CD14-positive monocyte (primary cell): Measurements from ENCODE around the gene TADA3. TPM values are rescaled to one million over a fixed set of nuclear protein-coding genes. Genes with fewer than 3 reads are reported as not detected.

Experiments used
- DNase-seq, 3 donors: peaks; one replicate each; pipeline ENCODE4 v3.0.0-alpha.2; 2011 to 2022
- H2AFZ ChIP-seq: 2 replicates; pipeline ENCODE4 v1.6.0; 2012; ENCODE audit warnings: mild to moderate bottlenecking, low read depth, low read length, inconsistent platforms; ENCODE audit not compliant: insufficient read depth, poor library complexity, severe bottlenecking
- H3K27ac ChIP-seq, 2 donors: 1 replicate in 1 of 2; 2 replicates in 1 of 2; pipeline ENCODE4 v1.5.1; 2012 to 2013; ENCODE audit warnings: low read length in 2 of 2, control low read depth in 1 of 2, inconsistent platforms in 1 of 2, low read depth in 1 of 2, mild to moderate bottlenecking in 1 of 2
- H3K27me3 ChIP-seq, 2 donors: one replicate each; pipeline versions ENCODE4 v1.6.0 to v1.6.1; 2011 to 2013; ENCODE audit warnings: low read length in 2 of 2; ENCODE audit not compliant: control insufficient read depth in 2 of 2, insufficient read depth in 2 of 2
- H3K36me3 ChIP-seq, 2 donors: replicated peaks in 1 of 2; 1 replicate in 1 of 2; 2 replicates in 1 of 2; pipeline versions ENCODE4 v1.5.1 to v1.6.1; 2012 to 2013; ENCODE audit warnings: low read length in 2 of 2, control low read depth in 1 of 2, inconsistent platforms in 1 of 2, mild to moderate bottlenecking in 1 of 2; ENCODE audit not compliant: insufficient read depth in 2 of 2, control insufficient read depth in 1 of 2
- H3K4me1 ChIP-seq, 2 donors: 1 replicate in 1 of 2; 2 replicates in 1 of 2; pipeline versions ENCODE4 v1.5.1 to v1.6.1; 2012 to 2013; ENCODE audit warnings: low read length in 2 of 2, control low read depth in 1 of 2, inconsistent platforms in 1 of 2, mild to moderate bottlenecking in 1 of 2, moderate library complexity in 1 of 2; ENCODE audit not compliant: insufficient read depth in 2 of 2, control insufficient read depth in 1 of 2
- H3K4me2 ChIP-seq: replicated peaks from 2 replicates; pipeline ENCODE3; 2012; ENCODE audit warnings: low read length, moderate library complexity, mild to moderate bottlenecking; ENCODE audit not compliant: poor library complexity, severe bottlenecking; ENCODE audit errors: extremely low read depth
- H3K4me3 ChIP-seq, 3 experiments: fragments of 200-600 bp in 1 of 3; sonication (generic) in 1 of 3; replicated peaks in 1 of 3; 1 replicate in 2 of 3; 2 replicates in 1 of 3; pipeline ENCODE4 v1.5.1; 2011 to 2013; ENCODE audit warnings: low read length in 3 of 3, mild to moderate bottlenecking in 3 of 3, control low read depth in 2 of 3, low read depth in 2 of 3, inconsistent platforms in 1 of 3, moderate library complexity in 1 of 3
- H3K79me2 ChIP-seq: 2 replicates; pipeline ENCODE4 v1.6.0; 2012; ENCODE audit warnings: mild to moderate bottlenecking, control low read depth, inconsistent platforms, low read length, moderate library complexity; ENCODE audit not compliant: insufficient read depth
- H3K9ac ChIP-seq: 2 replicates; pipeline ENCODE4 v1.6.0; 2017; ENCODE audit warnings: low read length, mild to moderate bottlenecking; ENCODE audit not compliant: insufficient read depth, poor library complexity, severe bottlenecking
- H3K9me3 ChIP-seq, 2 donors: replicated peaks in 1 of 2; 1 replicate in 1 of 2; 2 replicates in 1 of 2; pipeline versions ENCODE4 v1.5.1 to v1.6.1; 2012 to 2013; ENCODE audit warnings: low read length in 2 of 2, control low read depth in 1 of 2; ENCODE audit not compliant: control insufficient read depth in 1 of 2, insufficient read depth in 1 of 2
- H4K20me1 ChIP-seq: 2 replicates; pipeline ENCODE4 v1.6.0; 2012; ENCODE audit warnings: mild to moderate bottlenecking, low read length, control low read depth, moderate library complexity; ENCODE audit not compliant: insufficient read depth
- H3K27ac Mint-ChIP-seq, 7 donors: one replicate each; pipeline ENCODE4 v1.8.0; 2020; ENCODE audit warnings: mild to moderate bottlenecking in 7 of 7, mixed read lengths in 7 of 7, moderate library complexity in 6 of 7, inconsistent platforms in 2 of 7
- H3K27me3 Mint-ChIP-seq, 3 donors: one replicate each; pipeline ENCODE4 v1.8.0; 2021 to 2022; ENCODE audit warnings: low read depth in 3 of 3, mild to moderate bottlenecking in 3 of 3, mixed read lengths in 3 of 3, moderate library complexity in 3 of 3, inconsistent platforms in 1 of 3
- H3K36me3 Mint-ChIP-seq, 2 donors: one replicate each; pipeline ENCODE4 v1.8.0; 2020; ENCODE audit warnings: mixed read lengths in 2 of 2, inconsistent platforms in 1 of 2, mild to moderate bottlenecking in 1 of 2
- H3K4me1 Mint-ChIP-seq: one replicate; pipeline ENCODE4 v1.8.0; 2020; ENCODE audit warnings: mild to moderate bottlenecking, mixed read lengths
- H3K4me3 Mint-ChIP-seq, 2 donors: one replicate each; pipeline ENCODE4 v1.8.0; 2020; ENCODE audit warnings: mild to moderate bottlenecking in 2 of 2, mixed read lengths in 2 of 2, moderate library complexity in 1 of 2
- H3K9me3 Mint-ChIP-seq, 7 donors: one replicate each; pipeline ENCODE4 v1.8.0; 2020 to 2022; ENCODE audit warnings: mixed read lengths in 7 of 7, mild to moderate bottlenecking in 6 of 7, moderate library complexity in 6 of 7, inconsistent platforms in 2 of 7
- CTCF ChIP-seq: fragments of 200-600 bp; IDR thresholded peaks from one replicate; pipeline ENCODE4 v1.8.0; 2022; ENCODE audit warnings: antibody characterized with exemption, mild to moderate bottlenecking
- WGBS: methylation state at CpG from one replicate; pipeline ENCODE4 v1.1.5; 2013; ENCODE audit warnings: missing lambda C conversion rate; ENCODE audit not compliant: insufficient coverage; 5-methylcytosine and 5-hydroxymethylcytosine counted together
- intact Hi-C, 2 donors: fragments of 100-400 bp; cut with micrococcal nuclease; formaldehyde crosslinking; loops; one replicate each; pipeline versions ENCODE4 v1.15.0 to v1.15.1; 2023
- polyA plus RNA-seq, 3 donors: library from polyadenylated mRNA; depleted of rRNA in 1 of 3; unstranded in 2 of 3; stranded (reverse) in 1 of 3; fragments of 300-500 nt in 2 of 3; fragments of >200 nt in 1 of 3; fragmentation: Illumina TruSeq in 2 of 3; gene quantifications; 1 replicate in 2 of 3; 2 replicates in 1 of 3; pipeline ENCODE4 v1.2.3, GENCODE V29; 2012 to 2021

Gene TADA3
- polyA plus RNA-seq, 3 donors: 36.1 to 47.2 (median 46.9) TPM

- Histone ChIP-seq H3K9ac (no peak overlapping the region), H3K36me3 (peaks cover 71 to 80% of the 10 kb centered on the region in 2 donors), H3K9me3 (no peaks in the 10 kb centered on the region), H3K4me2 (no peak overlapping the region), H3K79me2 (peaks cover 81% of the 10 kb centered on the region), H4K20me1 (peaks cover 94% of the 10 kb centered on the region), H3K27me3 (no peaks in the 10 kb centered on the region), H2AFZ (no peak overlapping the region), H3K27ac (peak overlapping the region in 1 of 2 donors; percentile 30), H3K4me3 (no peak overlapping the region), H3K4me1 (peaks cover 34 to 37% of the 10 kb centered on the region in 2 donors)
- Mint-ChIP-seq H3K36me3 (peaks cover 68 to 84% of the 10 kb centered on the region in 2 donors), H3K27me3 (peaks cover 0 to 1% (median 0%) of the 10 kb centered on the region in 3 donors), H3K27ac (no peak overlapping the region), H3K4me1 (peaks cover 35% of the 10 kb centered on the region), H3K9me3 (no peaks in the 10 kb centered on the region), H3K4me3 (no peak overlapping the region)
- 40% methylated on average over 1 of the region's 2 CpGs for WGBS
- DNase-seq: no peak
- intact Hi-C loops: no loop called here
- TF ChIP-seq CTCF: no peak
These were observed 55.4 kb downstream of the TADA3 start for GRCh38 chr3:9736831-9737230.

- H3K4me3 Mint-ChIP-seq: peak overlapping the region; percentile 87 to 95
- Histone ChIP-seq H3K27ac (peak overlapping the region; percentile 90 to 96), H3K4me3 (peak overlapping the region; percentile 81 to 94 (median 85)), H3K36me3 (peaks cover 30 to 39% of the 10 kb centered on the region in 2 donors), H3K27me3 (no peaks in the 10 kb centered on the region), H4K20me1 (peaks cover 54% of the 10 kb centered on the region), H3K79me2 (peaks cover 62% of the 10 kb centered on the region), H3K9ac (peak overlapping the region; percentile 93), H2AFZ (peak overlapping the region; percentile 88), H3K4me2 (peak overlapping the region; percentile 94), H3K4me1 (peaks cover 40 to 46% of the 10 kb centered on the region in 2 donors), H3K9me3 (no peaks in the 10 kb centered on the region)
- 52% methylated on average over 7 of the region's 7 CpGs for WGBS
- H3K9me3 Mint-ChIP-seq: no peaks in the 10 kb centered on the region
- H3K4me1 Mint-ChIP-seq: peaks cover 44% of the 10 kb centered on the region
- H3K27me3 Mint-ChIP-seq: peaks cover 0 to 1% (median 0%) of the 10 kb centered on the region in 3 donors
- H3K27ac Mint-ChIP-seq: peak overlapping the region; percentile 46 to 93 (median 90)
- intact Hi-C loops: loop anchor here in 1 of 2 donors (5.0 kb wide), 2 partner anchors 60 to 335 kb away; partner anchors contain the start of genes ARPC4, SETD5 and TADA3
- H3K36me3 Mint-ChIP-seq: peaks cover 28 to 43% of the 10 kb centered on the region in 2 donors
- no peak for DNase-seq
- TF ChIP-seq CTCF: no peak
These were observed 59.5 kb downstream of the TADA3 start for GRCh38 chr3:9732740-9733115.
